ENCODE results near the gene CHST1.

GRCh38 chr11:45621588-45621987, 43.8 kb downstream of the CHST1 start:
- TF ChIP-seq CTCF (IDR thresholded peaks at IDR 0.05; ENCODE audit: low read length) (no peak), EZH2 (IDR thresholded peaks at IDR 0.05; ENCODE audit: borderline replicate concordance, low read length) (no peak)

All from OCI-LY1 (cell line).